ENCODE results near the gene PRXL2A.

- TF ChIP-seq CTCF (IDR thresholded peaks at IDR 0.05) (no peak), EP300 (IDR thresholded peaks at IDR 0.05) (no peak), POLR2A (IDR thresholded peaks at IDR 0.05) (no peak)
These were observed 17.6 kb downstream of the PRXL2A start for GRCh38 chr10:80425901-80426300.
